Uterus (tissue), 4 donors: ENCODE results near the gene ITM2A. TPM values are rescaled to one million over a fixed set of nuclear protein-coding genes. Genes with fewer than 3 reads are reported as not detected.

ENCODE experiments used
- DNase-seq, 2 donors: peaks; one replicate each; pipeline ENCODE4 v3.0.0-alpha.2; 2019 to 2020
- H3K27ac ChIP-seq, 2 donors: fragments of 200-600 bp; sonication (generic); 1 replicate in 1 of 2; 2 replicates in 1 of 2; pipeline ENCODE4 v1.5.1; 2016 to 2018
- H3K27me3 ChIP-seq, 2 donors: fragments of 200-600 bp; sonication (generic); one replicate each; pipeline ENCODE4 v1.5.1; 2018 to 2019; ENCODE audit warnings: control low read depth in 1 of 2
- H3K36me3 ChIP-seq, 2 donors: fragments of 200-600 bp; sonication (generic); one replicate each; pipeline ENCODE4 v1.5.1; 2019; ENCODE audit warnings: control low read depth in 1 of 2
- H3K4me1 ChIP-seq, 2 donors: fragments of 200-600 bp; sonication (generic); one replicate each; pipeline ENCODE4 v1.5.1; 2018 to 2019; ENCODE audit warnings: control low read depth in 1 of 2
- H3K4me3 ChIP-seq, 2 donors: fragments of 200-600 bp; sonication (generic); 1 replicate in 1 of 2; 2 replicates in 1 of 2; pipeline ENCODE4 v1.5.1; 2018 to 2019; ENCODE audit warnings: mild to moderate bottlenecking in 1 of 2
- H3K9me3 ChIP-seq, 2 donors: fragments of 200-600 bp; sonication (generic); one replicate each; pipeline ENCODE4 v1.5.1; 2019; ENCODE audit warnings: control low read depth in 1 of 2
- POLR2A ChIP-seq, 2 donors: fragments of 450-650 bp; IDR thresholded peaks; one replicate each; pipeline ENCODE4 v1.6.1; 2016; ENCODE audit warnings: antibody characterized with exemption in 2 of 2, mild to moderate bottlenecking in 1 of 2, moderate library complexity in 1 of 2
- intact Hi-C: fragments of 100-400 bp; cut with DNase I; formaldehyde crosslinking; loops from one replicate; pipeline ENCODE4 v1.15.1; 2023; ENCODE audit warnings: low total_unique reads
- total RNA-seq, 4 donors: library from RNA; depleted of rRNA in 3 of 4; stranded (reverse); fragments of >200 nt in 3 of 4; gene quantifications; one replicate each; pipeline versions ENCODE4 v1.1.0 to v1.2.4, GENCODE V29; 2014 to 2023
- TF ChIP-seq, protein P1 (sequence below), 4 experiments: fragments of 200-600 bp in 2 of 4; fragments of 450-650 bp in 2 of 4; sonication (generic) in 2 of 4; IDR thresholded peaks; one replicate each; pipeline ENCODE4 v1.5.1; 2016 to 2019; ENCODE audit warnings: antibody characterized with exemption in 4 of 4, mild to moderate bottlenecking in 2 of 4, moderate library complexity in 1 of 4
- donor health status: DM: yes; HTN: yes; CAD: no.

The ITM2A gene
- 100 to 1,000 TPM in 2 of 4 donors, 10 to 100 TPM in 2; 69.7 to 565 (median 94.4) TPM for total RNA-seq

DNA sequence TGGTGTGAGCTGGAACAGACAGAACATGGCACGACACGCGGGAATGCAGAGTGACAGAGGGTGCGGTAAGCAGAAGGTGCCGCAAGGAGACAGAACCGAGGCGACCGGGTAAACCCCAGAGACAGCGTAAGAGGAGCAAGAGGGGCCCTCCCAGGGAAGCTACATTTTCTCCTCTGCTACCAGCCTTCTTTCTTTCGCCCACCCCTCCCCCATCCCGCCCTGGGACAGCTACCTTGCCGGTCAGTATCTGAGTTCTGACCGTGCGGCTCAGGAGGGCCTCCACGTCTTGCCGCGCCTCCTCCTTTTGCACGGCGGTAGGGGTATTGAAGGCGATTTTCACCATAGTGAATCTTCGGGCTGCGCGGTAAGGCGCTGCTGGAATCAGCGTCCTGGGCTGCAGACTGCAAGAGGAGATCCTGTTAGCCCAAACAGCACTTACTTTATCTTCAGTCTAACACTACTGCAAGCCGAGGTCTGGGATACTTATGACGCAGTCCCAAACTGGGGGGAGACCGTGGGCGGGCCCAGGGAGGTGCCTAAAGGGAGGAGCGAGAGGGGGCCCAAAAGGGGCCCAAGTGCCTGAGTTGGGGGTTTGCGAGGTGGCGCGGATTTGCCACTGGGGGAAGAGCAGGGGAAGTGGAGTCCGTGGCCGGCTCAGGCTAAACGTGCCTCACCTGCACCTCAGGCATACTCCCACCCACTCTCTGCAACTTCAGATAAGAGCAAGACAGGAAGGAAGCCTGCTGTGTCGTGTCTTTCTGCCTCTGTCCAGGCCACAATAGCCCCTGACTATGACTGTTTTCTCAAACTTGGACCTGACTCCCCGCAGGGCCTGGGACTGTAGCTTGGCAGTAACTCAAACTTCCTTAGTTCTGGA, at the start of gene ITM2A:
ITM2A (minus strand) TSS at position 462 of the 877 bp plus-strand sequence; CDS start at position 343, 119 bp downstream.
- H3K27me3 ChIP-seq: no peaks in the 10 kb centered on the region
- peak; percentile 18 to 22 for TF ChIP-seq POLR2A (IDR thresholded peaks at IDR 0.05)
- TF ChIP-seq, protein P1, sequence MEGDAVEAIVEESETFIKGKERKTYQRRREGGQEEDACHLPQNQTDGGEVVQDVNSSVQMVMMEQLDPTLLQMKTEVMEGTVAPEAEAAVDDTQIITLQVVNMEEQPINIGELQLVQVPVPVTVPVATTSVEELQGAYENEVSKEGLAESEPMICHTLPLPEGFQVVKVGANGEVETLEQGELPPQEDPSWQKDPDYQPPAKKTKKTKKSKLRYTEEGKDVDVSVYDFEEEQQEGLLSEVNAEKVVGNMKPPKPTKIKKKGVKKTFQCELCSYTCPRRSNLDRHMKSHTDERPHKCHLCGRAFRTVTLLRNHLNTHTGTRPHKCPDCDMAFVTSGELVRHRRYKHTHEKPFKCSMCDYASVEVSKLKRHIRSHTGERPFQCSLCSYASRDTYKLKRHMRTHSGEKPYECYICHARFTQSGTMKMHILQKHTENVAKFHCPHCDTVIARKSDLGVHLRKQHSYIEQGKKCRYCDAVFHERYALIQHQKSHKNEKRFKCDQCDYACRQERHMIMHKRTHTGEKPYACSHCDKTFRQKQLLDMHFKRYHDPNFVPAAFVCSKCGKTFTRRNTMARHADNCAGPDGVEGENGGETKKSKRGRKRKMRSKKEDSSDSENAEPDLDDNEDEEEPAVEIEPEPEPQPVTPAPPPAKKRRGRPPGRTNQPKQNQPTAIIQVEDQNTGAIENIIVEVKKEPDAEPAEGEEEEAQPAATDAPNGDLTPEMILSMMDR (IDR thresholded peaks at IDR 0.05): no peak
- intact Hi-C loops: no loop called here

GRCh38 chrX:79415056-79415455, 47.9 kb upstream of the ITM2A start:
- TF ChIP-seq, protein P1 (IDR thresholded peaks at IDR 0.05): no peak
- no peak for TF ChIP-seq POLR2A (IDR thresholded peaks at IDR 0.05)
- Histone ChIP-seq H3K36me3 (no peaks in the 10 kb centered on the region), H3K4me3 (no peak overlapping the region), H3K4me1 (no peaks in the 10 kb centered on the region), H3K27ac (no peak overlapping the region), H3K27me3 (peaks cover 0 to 3% of the 10 kb centered on the region in 2 donors), H3K9me3 (no peaks in the 10 kb centered on the region)
- intact Hi-C loops: no loop called here
- no peak for DNase-seq

More for the DNA sequence above, at the start of gene ITM2A:
- peak; percentile 28 to 56 for DNase-seq
- H3K27ac ChIP-seq: peak within 1 kb of the TSS; percentile 59 to 67
- peak within 1 kb of the TSS; percentile 17 to 41 for H3K4me3 ChIP-seq
- H3K36me3 ChIP-seq: no peaks in the 10 kb centered on the region
- no peaks in the 10 kb centered on the region for H3K9me3 ChIP-seq
- no peaks in the 10 kb centered on the region for H3K4me1 ChIP-seq

GRCh38 chrX:79413963-79414362, 46.8 kb upstream of the ITM2A start:
- Histone ChIP-seq H3K4me3 (no peak overlapping the region), H3K27ac (no peak overlapping the region), H3K9me3 (no peaks in the 10 kb centered on the region), H3K27me3 (peaks cover 0 to 3% of the 10 kb centered on the region in 2 donors), H3K4me1 (no peaks in the 10 kb centered on the region), H3K36me3 (no peaks in the 10 kb centered on the region)
- intact Hi-C loops: no loop called here
- TF ChIP-seq POLR2A (IDR thresholded peaks at IDR 0.05): no peak
- TF ChIP-seq, protein P1 (IDR thresholded peaks at IDR 0.05): no peak
- no peak for DNase-seq

DNA sequence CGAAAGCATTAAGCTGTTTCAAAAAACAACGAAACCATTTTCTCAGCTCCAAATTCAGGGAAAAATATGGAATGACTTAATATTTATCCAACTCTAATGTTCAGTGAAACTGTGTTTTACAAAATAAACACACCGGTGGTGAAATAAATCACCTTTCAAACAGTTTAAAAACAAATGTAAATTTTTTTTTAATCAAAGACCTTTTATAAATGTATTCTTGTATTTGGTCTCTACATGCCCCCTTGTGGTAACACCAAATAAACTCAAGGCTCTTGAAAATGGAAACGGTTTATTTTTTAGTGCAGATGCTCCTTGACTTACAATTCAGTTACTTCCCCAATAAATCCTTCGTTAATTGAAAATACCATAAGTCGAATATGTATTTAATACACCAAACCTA, 45.8 kb upstream of the ITM2A start:
- Histone ChIP-seq H3K4me3 (peak overlapping the region in 1 of 2 donors; percentile 12), H3K4me1 (no peaks in the 10 kb centered on the region), H3K27ac (peak overlapping the region in 1 of 2 donors; percentile 27), H3K36me3 (no peaks in the 10 kb centered on the region), H3K27me3 (peaks cover 0 to 3% of the 10 kb centered on the region in 2 donors), H3K9me3 (no peaks in the 10 kb centered on the region)
- no peak for DNase-seq
- TF ChIP-seq, protein P1 (IDR thresholded peaks at IDR 0.05): peak in 3 of 4 experiments; percentile 13 to 29 (median 25)
- no peak for TF ChIP-seq POLR2A (IDR thresholded peaks at IDR 0.05)
- intact Hi-C loops: no loop called here

DNA sequence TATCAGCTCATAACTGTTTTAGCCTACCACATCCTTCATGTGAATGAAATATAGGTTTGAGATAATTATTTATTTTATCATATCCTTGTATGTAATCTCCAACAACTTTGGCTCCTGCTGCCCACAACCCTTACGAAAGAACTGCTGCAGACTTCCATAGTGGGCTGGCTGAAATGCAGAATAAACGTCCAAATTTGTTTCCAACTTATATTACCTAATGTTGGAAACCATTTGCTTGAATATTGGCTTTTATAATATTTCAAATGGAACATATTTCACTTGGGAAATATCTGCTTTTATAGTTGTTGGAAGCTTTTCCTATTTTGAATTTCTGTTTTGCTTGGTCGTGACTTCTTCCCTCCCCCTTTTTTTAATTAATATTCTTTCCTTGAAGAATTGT, 45.0 kb upstream of the ITM2A start:
- H3K4me3 ChIP-seq: no peak overlapping the region
- intact Hi-C loops: no loop called here
- H3K27ac ChIP-seq: no peak overlapping the region
- peaks cover 0 to 3% of the 10 kb centered on the region in 2 donors for H3K27me3 ChIP-seq
- no peaks in the 10 kb centered on the region for H3K36me3 ChIP-seq
- H3K4me1 ChIP-seq: no peaks in the 10 kb centered on the region
- H3K9me3 ChIP-seq: no peaks in the 10 kb centered on the region
- TF ChIP-seq POLR2A (IDR thresholded peaks at IDR 0.05): no peak
- DNase-seq: no peak
